HepG2 (cell line): Measurements from ENCODE around the gene SMARCC1. TPM values are rescaled to one million over a fixed set of nuclear protein-coding genes. Genes with fewer than 3 reads are reported as not detected.
A peak's percentile ranks its signal among the peaks of the same experiment; 100 is the strongest.

Experiments used
- ARID5B ChIP-seq: IDR thresholded peaks from 2 replicates; pipeline ENCODE4 v1.4.0; 2020; ENCODE audit warnings: mild to moderate bottlenecking, missing genetic modification reagents
- BATF2 ChIP-seq: sonication (generic); formaldehyde crosslinking; IDR thresholded peaks from 2 replicates; pipeline ENCODE4 v1.8.0; 2022; ENCODE audit warnings: mild to moderate bottlenecking, missing genetic modification reagents, moderate library complexity
- GTF2F1 ChIP-seq: fragments of 150-350 bp; IDR thresholded peaks from 2 replicates; pipeline ENCODE4 v1.6.1; 2014; ENCODE audit warnings: low read length
- MYC ChIP-seq: sonication (generic); formaldehyde crosslinking; IDR thresholded peaks from 2 replicates; pipeline ENCODE4 v1.9.0; 2021; ENCODE audit warnings: missing genetic modification reagents, borderline replicate concordance
- NONO ChIP-seq, 2 experiments: fragments of 450-650 bp in 1 of 2; sonication (generic) in 1 of 2; formaldehyde crosslinking in 1 of 2; IDR thresholded peaks in 1 of 2; conservative IDR thresholded peaks in 1 of 2; 2 replicates each; pipeline versions ENCODE4 v1.6.1 to v1.8.0; 2017 to 2022; ENCODE audit warnings: mild to moderate bottlenecking in 1 of 2, missing genetic modification reagents in 1 of 2, moderate library complexity in 1 of 2
- NR1H2 ChIP-seq: sonication (generic); formaldehyde crosslinking; IDR thresholded peaks from 2 replicates; pipeline ENCODE4 v1.8.1; 2022; ENCODE audit warnings: low read depth, missing genetic modification reagents, borderline replicate concordance
- SAFB2 ChIP-seq: sonication (generic); formaldehyde crosslinking; IDR thresholded peaks from 2 replicates; pipeline ENCODE4 v1.5.1; 2020; ENCODE audit warnings: missing genetic modification reagents, low read depth, mild to moderate bottlenecking, borderline replicate concordance
- SRSF9 ChIP-seq: fragments of 200-400 bp; formaldehyde crosslinking; IDR thresholded peaks from 2 replicates; pipeline ENCODE4 v1.6.1; 2018; ENCODE audit warnings: borderline replicate concordance, mild to moderate bottlenecking, low read depth, low read length; ENCODE audit not compliant: insufficient read depth, poor library complexity, severe bottlenecking
- THYN1 ChIP-seq: sonication (generic); formaldehyde crosslinking; IDR thresholded peaks from 2 replicates; pipeline ENCODE4 v1.8.1; 2023; ENCODE audit warnings: low read depth, mild to moderate bottlenecking, moderate library complexity, missing genetic modification reagents, borderline replicate concordance
- polyA plus RNA-seq, 8 experiments: library from polyadenylated mRNA; depleted of rRNA in 3 of 8; stranded (reverse) in 7 of 8; unstranded in 1 of 8; fragments of >200 nt; fragmentation: Illumina TruSeq in 4 of 8; extraction: Trizol in 4 of 8; gene quantifications; 2 replicates each; pipeline versions ENCODE4 v1.2.1 to v1.2.3, GENCODE V29; 2011 to 2016; ENCODE audit warnings: low read depth in 4 of 8, missing spikeins in 1 of 8, mixed read lengths in 1 of 8; ENCODE audit not compliant: insufficient read depth in 1 of 8
- total RNA-seq, 5 experiments: library from RNA; depleted of rRNA; stranded (reverse); fragments of >200 nt; fragmentation: Illumina TruSeq; extraction: Trizol; gene quantifications; 2 replicates each; pipeline ENCODE4 v1.2.3, GENCODE V29; 2016; ENCODE audit warnings: low read depth in 1 of 5
- TF ChIP-seq, protein P1 (sequence below), 2 experiments: IDR thresholded peaks; 2 replicates each; pipeline ENCODE4 v1.6.1; 2011 to 2012; ENCODE audit warnings: low read length in 2 of 2, borderline replicate concordance in 1 of 2, low read depth in 1 of 2, mild to moderate bottlenecking in 1 of 2, moderate library complexity in 1 of 2
- TF ChIP-seq, protein P2 (sequence below): sonication (generic); formaldehyde crosslinking; IDR thresholded peaks from 2 replicates; pipeline ENCODE4 v1.5.1; 2020; ENCODE audit warnings: missing genetic modification reagents, mild to moderate bottlenecking, borderline replicate concordance
- TF ChIP-seq, protein P3 (sequence below): sonication (generic); formaldehyde crosslinking; IDR thresholded peaks from 2 replicates; pipeline ENCODE4 v1.8.0; 2022; ENCODE audit warnings: missing genetic modification reagents, mild to moderate bottlenecking, moderate library complexity, borderline replicate concordance

SMARCC1 gene
- total and polyA plus RNA-seq, 2 of the 13 experiments (the other 11 are each of a cell fraction or from before 2014, with no cell fraction given) = 47.9 to 58.4 TPM

DNA sequence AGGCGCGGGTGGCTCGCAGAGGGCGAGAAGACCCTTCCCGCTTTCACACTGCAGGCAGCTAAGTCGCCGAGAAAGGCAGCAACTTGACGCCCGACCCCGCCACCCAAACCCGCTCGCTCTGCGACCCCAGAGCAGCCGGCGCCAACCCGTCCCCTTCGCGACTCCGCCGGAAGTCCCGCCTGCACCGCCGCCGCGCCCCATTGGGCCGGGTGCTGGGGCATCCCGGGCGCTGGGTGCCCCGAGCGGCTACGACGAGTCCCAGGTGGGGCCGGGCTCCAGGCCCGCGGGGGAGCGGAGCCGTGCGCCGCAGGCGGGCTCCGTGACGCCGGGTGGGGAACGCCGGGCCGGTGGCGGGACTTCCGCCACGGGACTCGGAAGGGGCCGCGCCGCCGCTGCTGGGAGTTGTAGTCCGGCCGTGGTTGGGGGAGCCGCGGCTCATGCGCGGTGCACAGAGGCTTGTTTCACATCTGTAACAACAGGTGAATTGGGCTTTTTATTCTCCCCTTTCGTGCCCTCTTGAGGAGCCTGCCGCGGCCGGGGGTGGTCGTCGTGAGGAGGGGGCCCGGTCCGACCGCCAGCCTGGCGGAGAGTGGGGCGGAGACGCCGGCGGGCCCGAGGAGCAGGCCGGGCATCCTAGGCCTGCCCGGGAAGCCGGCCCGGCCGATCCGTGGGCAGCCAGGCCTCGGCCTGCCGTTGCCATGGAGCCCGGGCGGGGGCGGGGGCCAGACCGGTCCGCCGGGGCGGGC, 21.2 kb upstream of the SMARCC1 start, which contains the start of gene DHX30 (continued):
- TF ChIP-seq, protein P1, sequence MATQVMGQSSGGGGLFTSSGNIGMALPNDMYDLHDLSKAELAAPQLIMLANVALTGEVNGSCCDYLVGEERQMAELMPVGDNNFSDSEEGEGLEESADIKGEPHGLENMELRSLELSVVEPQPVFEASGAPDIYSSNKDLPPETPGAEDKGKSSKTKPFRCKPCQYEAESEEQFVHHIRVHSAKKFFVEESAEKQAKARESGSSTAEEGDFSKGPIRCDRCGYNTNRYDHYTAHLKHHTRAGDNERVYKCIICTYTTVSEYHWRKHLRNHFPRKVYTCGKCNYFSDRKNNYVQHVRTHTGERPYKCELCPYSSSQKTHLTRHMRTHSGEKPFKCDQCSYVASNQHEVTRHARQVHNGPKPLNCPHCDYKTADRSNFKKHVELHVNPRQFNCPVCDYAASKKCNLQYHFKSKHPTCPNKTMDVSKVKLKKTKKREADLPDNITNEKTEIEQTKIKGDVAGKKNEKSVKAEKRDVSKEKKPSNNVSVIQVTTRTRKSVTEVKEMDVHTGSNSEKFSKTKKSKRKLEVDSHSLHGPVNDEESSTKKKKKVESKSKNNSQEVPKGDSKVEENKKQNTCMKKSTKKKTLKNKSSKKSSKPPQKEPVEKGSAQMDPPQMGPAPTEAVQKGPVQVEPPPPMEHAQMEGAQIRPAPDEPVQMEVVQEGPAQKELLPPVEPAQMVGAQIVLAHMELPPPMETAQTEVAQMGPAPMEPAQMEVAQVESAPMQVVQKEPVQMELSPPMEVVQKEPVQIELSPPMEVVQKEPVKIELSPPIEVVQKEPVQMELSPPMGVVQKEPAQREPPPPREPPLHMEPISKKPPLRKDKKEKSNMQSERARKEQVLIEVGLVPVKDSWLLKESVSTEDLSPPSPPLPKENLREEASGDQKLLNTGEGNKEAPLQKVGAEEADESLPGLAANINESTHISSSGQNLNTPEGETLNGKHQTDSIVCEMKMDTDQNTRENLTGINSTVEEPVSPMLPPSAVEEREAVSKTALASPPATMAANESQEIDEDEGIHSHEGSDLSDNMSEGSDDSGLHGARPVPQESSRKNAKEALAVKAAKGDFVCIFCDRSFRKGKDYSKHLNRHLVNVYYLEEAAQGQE (IDR thresholded peaks at IDR 0.05; ENCODE audit: borderline replicate concordance in 1 of 2, low read depth in 1 of 2, low read length in 2 of 2) = no peak
- TF ChIP-seq BATF2 = no peak
- no peak for TF ChIP-seq ARID5B (CRISPR knock-in tag)
- no peak for TF ChIP-seq THYN1
- TF ChIP-seq, protein P2, sequence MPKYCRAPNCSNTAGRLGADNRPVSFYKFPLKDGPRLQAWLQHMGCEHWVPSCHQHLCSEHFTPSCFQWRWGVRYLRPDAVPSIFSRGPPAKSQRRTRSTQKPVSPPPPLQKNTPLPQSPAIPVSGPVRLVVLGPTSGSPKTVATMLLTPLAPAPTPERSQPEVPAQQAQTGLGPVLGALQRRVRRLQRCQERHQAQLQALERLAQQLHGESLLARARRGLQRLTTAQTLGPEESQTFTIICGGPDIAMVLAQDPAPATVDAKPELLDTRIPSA (CRISPR knock-in tag) = peak; percentile 46; the same call in 1 of the 2 replicates
- TF ChIP-seq SAFB2 (CRISPR knock-in tag) = 0 out of 2 replicates have a peak, but pooled peaks have one; percentile 73
- no peak for TF ChIP-seq GTF2F1
- TF ChIP-seq NONO (IDR thresholded peaks at IDR 0.05) = no peak
- TF ChIP-seq NONO (CRISPR knock-in tag; conservative IDR thresholded peaks at IDR 0.05) = peak; percentile 74; the same call in 1 of the 2 replicates
- TF ChIP-seq NR1H2 (CRISPR knock-in tag) = peak; percentile 51; the same call in 1 of the 2 replicates
- TF ChIP-seq SRSF9 = no peak
- TF ChIP-seq, protein P3, sequence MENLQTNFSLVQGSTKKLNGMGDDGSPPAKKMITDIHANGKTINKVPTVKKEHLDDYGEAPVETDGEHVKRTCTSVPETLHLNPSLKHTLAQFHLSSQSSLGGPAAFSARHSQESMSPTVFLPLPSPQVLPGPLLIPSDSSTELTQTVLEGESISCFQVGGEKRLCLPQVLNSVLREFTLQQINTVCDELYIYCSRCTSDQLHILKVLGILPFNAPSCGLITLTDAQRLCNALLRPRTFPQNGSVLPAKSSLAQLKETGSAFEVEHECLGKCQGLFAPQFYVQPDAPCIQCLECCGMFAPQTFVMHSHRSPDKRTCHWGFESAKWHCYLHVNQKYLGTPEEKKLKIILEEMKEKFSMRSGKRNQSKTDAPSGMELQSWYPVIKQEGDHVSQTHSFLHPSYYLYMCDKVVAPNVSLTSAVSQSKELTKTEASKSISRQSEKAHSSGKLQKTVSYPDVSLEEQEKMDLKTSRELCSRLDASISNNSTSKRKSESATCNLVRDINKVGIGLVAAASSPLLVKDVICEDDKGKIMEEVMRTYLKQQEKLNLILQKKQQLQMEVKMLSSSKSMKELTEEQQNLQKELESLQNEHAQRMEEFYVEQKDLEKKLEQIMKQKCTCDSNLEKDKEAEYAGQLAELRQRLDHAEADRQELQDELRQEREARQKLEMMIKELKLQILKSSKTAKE (CRISPR knock-in tag) = no peak
- peak; percentile 28; the same call in 1 of the 2 replicates for TF ChIP-seq MYC (CRISPR knock-in tag)
